Kidney glomerular epithelial cell (primary cell): ENCODE measurements around the gene TMEM233.
"Not testable (repeated sequence)": the region's sequence is repeated elsewhere in the genome, so short reads cannot be mapped to it uniquely, and the experiment has no call there.

Experiments used
- DNase-seq: peaks from one replicate; lab custom pipeline; 2025; lab: John Stamatoyannopoulos, UW

TMEM233 gene

GRCh38 chr12:119609358-119609757, 15.8 kb downstream of the TMEM233 start:
- DNase-seq: no peak

- DNase-seq: peak; percentile 13
These were observed 19.9 kb downstream of the TMEM233 start for GRCh38 chr12:119613319-119613936.

DNA sequence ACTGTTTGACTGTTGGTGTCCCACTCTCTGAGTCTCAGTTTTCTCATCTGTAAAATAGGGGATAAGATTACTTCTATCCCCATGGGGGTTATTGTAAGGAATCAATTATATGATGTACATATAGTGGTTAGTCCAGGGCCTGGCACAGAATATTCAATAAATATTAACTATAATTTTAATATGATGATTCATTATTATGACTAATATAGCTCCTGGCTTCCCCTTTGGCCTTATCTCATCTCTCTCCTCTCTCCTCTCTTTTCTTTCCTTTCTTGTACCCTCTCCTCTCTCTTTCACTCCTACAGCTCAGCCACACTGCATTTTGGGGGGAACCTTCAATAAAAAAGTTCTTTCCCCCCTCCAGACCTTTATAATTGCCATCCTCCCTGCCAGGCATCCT, 21.1 kb downstream of the TMEM233 start:
- DNase-seq: no peak

DNA sequence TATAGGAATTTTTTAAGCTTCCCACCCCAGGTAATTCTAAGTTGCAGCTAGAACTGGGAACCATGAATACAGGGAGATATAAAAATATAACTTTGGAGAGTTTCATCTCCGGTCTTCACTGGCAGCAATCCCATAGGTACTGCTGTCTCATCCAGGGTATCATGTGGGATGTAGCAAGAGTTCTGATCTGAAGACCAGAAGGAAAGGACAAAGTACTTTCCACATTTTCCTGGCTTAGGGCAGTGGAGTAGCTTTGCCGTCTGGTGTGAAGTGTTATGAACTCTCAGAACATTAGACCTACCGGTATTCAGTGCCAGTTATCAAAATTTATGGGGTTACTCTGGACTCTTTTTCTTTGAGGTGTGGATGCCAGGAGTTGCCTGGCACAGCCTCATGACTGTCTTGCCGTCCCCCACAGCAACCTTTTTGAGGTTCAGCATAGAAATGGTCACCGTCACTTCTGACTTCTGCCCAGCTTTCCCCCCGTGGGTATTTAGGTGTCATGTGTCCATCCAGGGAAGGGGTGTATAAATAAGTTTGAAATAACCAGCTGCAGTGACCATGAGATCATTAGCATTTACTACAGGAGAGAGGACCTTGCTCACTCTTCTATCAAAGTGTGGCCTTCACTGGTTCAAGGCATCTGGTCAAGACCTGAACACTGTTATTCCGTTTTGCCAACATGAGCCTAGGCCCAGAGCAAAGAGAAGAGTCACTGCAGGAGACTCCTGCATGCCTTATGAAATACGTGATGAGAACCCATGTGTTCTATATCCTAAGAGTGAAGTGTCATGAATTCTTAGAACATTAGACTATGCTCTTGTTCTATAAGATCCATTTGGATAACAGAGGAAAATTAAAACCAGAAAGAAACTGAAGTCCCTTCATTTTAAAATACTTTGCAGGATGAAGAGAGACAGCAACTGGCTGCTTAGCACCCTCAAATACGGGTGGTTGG, 22.2 kb downstream of the TMEM233 start:
- no peak for DNase-seq

DNA sequence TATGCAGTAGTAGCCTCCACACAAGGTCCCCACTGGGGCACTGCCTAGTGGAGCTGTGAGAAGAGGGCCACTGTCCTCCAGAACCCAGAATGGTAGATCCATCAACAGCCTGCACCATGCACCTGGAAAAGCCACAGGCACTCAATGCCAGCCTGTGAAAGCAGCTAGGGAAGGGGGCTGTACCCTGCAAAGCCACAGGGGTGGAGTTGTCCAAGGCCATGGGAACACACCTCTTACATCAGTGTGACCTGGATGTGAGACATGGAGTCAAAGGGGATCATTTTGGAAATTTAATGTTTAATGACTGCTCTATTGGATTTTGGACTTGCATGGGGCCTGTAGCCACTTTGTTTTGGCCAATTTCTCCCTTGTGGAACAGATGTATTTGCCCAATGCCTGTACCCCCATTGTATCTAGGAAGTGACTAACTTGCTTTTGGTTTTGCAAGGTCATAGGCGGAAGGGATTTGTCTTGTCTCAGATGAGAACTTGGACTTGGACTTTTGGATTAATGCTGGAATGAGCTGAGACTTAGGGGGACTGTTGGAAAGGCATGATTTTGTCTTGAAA, 24.8 kb downstream of the TMEM233 start:
- not testable (repeated sequence) for DNase-seq

- no peak for DNase-seq
These were observed 26.9 kb downstream of the TMEM233 start for GRCh38 chr12:119620490-119620889.

- peak; percentile 36 for DNase-seq
These were observed 28.3 kb downstream of the TMEM233 start for GRCh38 chr12:119621878-119622277.

GRCh38 chr12:119624966-119625365, 31.4 kb downstream of the TMEM233 start:
- DNase-seq: no peak

- DNase-seq: no peak
These were observed 33.6 kb downstream of the TMEM233 start for GRCh38 chr12:119627019-119627643.

DNA sequence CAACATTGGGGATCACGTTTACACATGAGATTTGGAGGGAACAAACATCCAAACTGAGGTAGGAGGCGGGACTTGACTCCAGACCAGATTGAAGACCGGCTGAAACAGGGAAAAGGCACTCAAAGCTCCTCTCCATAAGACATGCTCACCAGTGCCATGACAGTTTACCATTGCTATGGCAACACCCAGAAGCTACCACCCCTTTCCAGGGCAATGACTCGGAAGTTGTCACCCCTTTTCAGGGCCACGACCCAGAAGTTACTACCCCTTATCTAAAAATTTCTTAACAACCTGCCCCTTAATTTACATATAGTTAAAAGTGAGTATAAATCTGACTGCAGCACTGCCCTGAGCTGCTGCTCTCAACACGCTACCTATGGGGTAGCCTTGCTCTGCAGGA, 34.1 kb downstream of the TMEM233 start:
- no peak for DNase-seq

GRCh38 chr12:119630223-119630780, 36.7 kb downstream of the TMEM233 start:
- DNase-seq: no peak

GRCh38 chr12:119630962-119631550, 37.5 kb downstream of the TMEM233 start:
- DNase-seq: no peak

- DNase-seq: peak; percentile 8
These were observed 38.5 kb downstream of the TMEM233 start for GRCh38 chr12:119631930-119632678.

GRCh38 chr12:119634743-119635142, 41.2 kb downstream of the TMEM233 start:
- DNase-seq: no peak

DNA sequence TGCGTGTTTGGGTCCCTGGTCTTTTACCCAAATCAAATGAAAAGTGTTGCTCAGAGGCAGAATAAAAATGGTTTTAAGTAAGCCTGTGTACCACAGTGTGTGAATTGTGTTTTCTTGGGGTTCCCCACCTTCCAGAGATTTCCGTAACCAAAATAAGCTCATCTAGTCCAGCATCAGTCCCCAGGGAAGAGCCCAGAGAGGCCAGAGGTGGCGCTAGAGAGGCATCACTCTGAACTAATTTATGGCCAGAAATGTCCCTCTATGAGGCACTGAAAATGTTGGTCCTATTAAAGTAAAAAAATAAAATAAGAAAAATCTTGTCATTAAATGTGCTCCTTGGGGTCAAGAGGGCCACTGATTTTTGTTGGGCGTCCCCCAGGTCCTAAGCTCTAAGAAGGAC, 49.4 kb downstream of the TMEM233 start:
- no peak for DNase-seq

DNA sequence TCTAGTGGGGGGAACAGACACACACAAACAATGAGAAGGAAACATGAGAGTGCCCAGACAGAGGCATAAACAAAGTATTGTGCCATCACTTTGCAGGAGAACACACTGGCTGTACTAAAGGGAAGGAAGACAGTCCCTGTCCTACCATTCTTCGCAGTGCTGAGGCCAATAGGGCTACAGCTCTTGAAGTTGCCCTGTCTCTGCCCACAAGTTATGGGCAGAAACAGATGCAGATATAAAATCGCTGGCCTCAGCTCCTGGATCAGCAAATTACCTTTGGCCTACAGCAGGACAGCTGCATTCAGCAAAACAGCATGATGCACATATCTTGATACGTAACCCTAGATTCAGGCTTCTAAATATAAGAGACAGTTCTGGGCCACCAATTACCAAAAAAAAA, 51.4 kb downstream of the TMEM233 start:
- DNase-seq: no peak

GRCh38 chr12:119645535-119646059, 52.0 kb downstream of the TMEM233 start:
- no peak for DNase-seq

DNA sequence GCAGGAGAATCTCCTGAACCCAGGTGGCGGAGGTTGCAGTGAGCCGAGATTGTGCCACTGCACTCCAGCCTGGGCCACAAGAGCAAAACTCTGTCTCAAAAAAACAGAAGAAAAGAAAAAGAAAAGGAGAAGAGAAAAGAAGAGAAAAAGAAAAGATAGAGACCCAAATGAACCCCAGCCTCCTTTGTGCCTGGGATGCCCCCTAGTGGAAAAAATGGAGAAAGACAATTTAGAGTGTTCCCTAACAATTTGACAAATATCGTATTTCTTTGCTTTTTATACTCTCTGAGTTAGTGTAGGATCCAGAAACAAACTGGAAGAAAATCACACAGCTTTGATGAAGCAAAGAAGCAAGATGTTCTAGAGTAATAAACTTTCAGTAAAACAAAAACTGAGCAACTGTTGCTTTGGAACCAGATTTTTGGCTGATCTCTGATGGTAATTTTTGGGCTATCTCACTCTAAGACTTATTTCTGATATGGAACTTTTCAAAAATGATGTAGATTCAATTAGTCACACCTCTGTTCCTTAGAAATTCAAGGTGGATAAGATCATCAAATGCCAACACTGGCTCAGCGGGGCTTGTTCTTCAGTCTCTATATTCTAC, 55.7 kb downstream of the TMEM233 start:
- DNase-seq: peak; percentile 34

GRCh38 chr12:119652665-119653064, 59.1 kb downstream of the TMEM233 start:
- DNase-seq: no peak

GRCh38 chr12:119657001-119657400, 63.4 kb downstream of the TMEM233 start:
- DNase-seq: not testable (repeated sequence)
